Dendritic cell treated with granulocyte-macrophage colony-stimulating factor and Interleukin-4, amounts not matched to agents 40 ng/mL and 50 ng/mL, for 4 days (primary cell): ENCODE results near the gene ZZZ3.
"Not testable (repeated sequence)": the region's sequence is repeated elsewhere in the genome, so short reads cannot be mapped to it uniquely, and the experiment has no call there.

ENCODE experiments used
- H3K27ac Mint-ChIP-seq: one replicate; pipeline ENCODE4 v1.8.0; 2022; ENCODE audit warnings: mild to moderate bottlenecking, mixed read lengths
- H3K27me3 Mint-ChIP-seq: one replicate; pipeline ENCODE4 v1.8.0; 2022; ENCODE audit warnings: mild to moderate bottlenecking, mixed read lengths
- H3K36me3 Mint-ChIP-seq: one replicate; pipeline ENCODE4 v1.8.0; 2022; ENCODE audit warnings: low read depth, mixed read lengths
- H3K4me1 Mint-ChIP-seq: one replicate; pipeline ENCODE4 v1.8.0; 2022; ENCODE audit warnings: low read depth, mixed read lengths
- H3K4me3 Mint-ChIP-seq: one replicate; pipeline ENCODE4 v1.8.0; 2022; ENCODE audit warnings: mild to moderate bottlenecking, moderate library complexity, mixed read lengths
- H3K9me3 Mint-ChIP-seq: one replicate; pipeline ENCODE4 v1.8.0; 2022; ENCODE audit warnings: mixed read lengths
- intact Hi-C: fragments of 100-400 bp; cut with micrococcal nuclease; formaldehyde crosslinking; loops from one replicate; pipeline ENCODE4 v1.15.0; 2022

The ZZZ3 gene

DNA sequence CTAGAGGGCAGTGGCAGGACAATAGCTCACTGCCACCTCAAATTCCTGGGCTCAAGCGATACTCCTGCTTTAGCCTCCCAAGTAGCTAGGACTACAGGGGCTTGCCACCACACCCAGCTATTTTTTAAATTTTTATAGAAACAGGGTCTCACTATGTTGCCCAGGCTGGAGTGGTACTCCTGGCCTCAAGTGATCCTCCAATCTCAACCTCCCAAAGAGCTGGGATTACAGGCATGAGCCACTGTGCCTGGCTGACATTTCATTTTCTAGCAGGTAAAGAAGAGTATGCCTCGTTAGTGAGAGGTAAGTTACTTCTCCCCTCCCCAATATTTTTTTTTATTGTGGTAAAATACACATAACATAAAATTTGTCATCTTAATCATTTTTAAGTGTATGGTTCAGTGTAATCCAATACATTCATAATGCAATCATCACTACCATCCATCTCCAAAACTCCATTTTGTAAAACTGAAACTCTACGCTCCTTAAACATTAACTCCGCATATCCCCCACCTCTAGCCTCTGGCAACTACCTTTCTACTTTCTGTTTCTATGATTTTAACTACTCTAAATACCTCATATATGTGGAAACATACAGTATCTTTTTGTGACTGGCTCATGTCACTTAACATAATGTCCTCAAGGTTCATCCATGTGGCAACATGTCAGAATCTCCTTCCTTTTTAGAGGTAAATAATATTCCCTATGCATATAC, 22.4 kb downstream of the ZZZ3 start:
- Mint-ChIP-seq H3K4me3 (no peak overlapping the region), H3K27ac (no peak overlapping the region), H3K36me3 (peaks cover 10% of the 10 kb centered on the region), H3K27me3 (no peaks in the 10 kb centered on the region), H3K4me1 (peaks cover 10% of the 10 kb centered on the region), H3K9me3 (no peaks in the 10 kb centered on the region)
- intact Hi-C loops, result no loop called here

DNA sequence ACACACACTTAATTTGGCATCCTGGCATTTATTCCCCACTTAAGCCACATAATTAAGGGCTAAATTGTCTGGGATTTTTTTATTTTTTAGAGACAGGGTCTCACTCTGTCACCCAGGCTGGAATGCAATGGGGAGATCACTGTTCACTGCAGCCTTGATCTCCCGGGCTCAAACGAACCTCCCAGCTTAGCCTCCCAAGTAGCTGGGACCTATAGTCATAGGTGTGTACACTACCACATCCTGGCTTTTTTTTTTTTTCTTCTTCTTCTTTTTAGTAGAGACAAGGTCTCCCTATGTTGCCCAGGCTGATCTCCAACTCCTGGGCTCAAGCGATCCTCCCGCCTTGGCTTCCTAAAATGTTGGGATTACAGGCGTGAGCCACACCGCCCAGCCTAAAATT, 24.2 kb downstream of the ZZZ3 start:
- Mint-ChIP-seq H3K27me3 (no peaks in the 10 kb centered on the region), H3K27ac (no peak overlapping the region), H3K4me1 (peaks cover 3% of the 10 kb centered on the region), H3K36me3 (peaks cover 10% of the 10 kb centered on the region), H3K9me3 (no peaks in the 10 kb centered on the region), H3K4me3 (no peak overlapping the region)
- intact Hi-C loops, result no loop called here

DNA sequence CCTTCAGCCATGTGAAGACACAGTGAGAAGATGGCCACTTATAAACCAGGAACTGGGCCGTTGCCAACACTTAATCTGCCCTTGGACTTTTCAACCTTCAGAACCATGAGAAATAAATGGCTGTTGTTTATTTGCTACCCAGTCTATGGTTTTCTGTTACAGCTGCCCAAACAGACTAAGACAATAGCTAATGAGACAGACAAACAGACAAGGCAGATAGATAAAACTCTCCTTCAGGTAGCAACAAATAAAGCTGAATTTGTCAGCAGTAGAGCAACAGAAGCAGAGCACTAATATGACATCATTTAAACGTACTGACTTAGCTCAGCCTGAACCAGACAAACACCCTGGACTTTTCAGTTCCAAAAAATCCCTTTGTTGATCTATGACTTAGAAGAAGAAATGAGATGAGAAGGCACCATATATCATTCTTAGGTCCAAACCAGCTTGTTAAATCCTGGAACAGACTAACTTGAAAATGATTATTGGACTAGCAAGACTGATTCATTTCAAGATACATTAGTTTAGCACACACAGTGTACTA, 27.0 kb downstream of the ZZZ3 start:
- intact Hi-C loops, result no loop called here
- Mint-ChIP-seq H3K9me3 (peaks cover 10% of the 10 kb centered on the region), H3K36me3 (peaks cover 26% of the 10 kb centered on the region), H3K27me3 (no peaks in the 10 kb centered on the region), H3K27ac (no peak overlapping the region), H3K4me1 (peaks cover under 1% of the 10 kb centered on the region), H3K4me3 (no peak overlapping the region)

DNA sequence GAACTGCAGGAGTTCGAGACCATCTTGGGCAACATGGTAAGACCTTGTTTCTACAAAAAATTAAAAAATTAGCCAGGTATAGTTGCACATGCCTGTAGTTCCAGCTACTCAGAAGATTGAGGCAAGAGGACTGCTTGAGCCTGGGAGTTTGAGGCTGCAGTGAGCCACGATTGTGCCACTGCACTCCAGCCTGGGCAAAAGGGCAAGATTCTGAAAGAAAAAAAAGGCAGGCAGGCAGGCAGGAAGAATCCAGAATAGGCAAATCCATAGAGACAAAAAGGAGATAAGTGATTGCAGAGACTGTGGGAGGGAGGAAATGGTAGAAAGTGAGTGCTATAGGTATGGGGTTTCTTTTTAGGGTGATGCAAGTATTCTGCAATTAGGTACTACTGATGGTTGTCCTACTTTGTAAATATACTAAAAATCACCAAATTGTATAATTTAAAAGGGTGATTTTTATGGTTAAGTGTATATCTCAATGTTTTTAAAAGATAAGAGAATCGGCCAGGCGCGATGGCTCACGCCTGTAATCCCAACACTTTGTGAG, 29.4 kb downstream of the ZZZ3 start:
- Mint-ChIP-seq H3K36me3 (peaks cover 46% of the 10 kb centered on the region), H3K27me3 (no peaks in the 10 kb centered on the region), H3K4me3 (no peak overlapping the region), H3K4me1 (peaks cover 5% of the 10 kb centered on the region), H3K27ac (no peak overlapping the region), H3K9me3 (peaks cover 33% of the 10 kb centered on the region)
- intact Hi-C loops, result no loop called here

DNA sequence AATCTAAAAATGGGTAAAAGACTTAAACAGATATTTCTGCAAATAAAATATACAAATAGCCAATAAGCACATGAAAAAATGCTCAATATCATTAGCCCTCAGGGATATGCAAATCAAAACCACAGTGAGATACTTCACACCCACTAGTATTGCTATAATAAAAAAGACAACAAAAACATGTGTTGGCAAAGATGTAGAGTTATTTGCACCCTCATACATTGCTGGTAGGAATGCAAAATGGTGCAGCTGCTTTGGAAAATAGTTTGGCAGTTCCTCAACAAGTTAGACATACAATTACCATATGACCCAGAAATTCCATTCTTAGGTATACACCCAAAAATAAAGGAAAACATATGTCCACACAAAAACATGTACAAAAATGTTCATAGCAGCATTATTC, 30.2 kb downstream of the ZZZ3 start:
- no peaks in the 10 kb centered on the region for H3K27me3 Mint-ChIP-seq
- H3K4me1 Mint-ChIP-seq, result peaks cover 5% of the 10 kb centered on the region
- intact Hi-C loops, result no loop called here
- peaks cover 33% of the 10 kb centered on the region for H3K9me3 Mint-ChIP-seq
- peaks cover 48% of the 10 kb centered on the region for H3K36me3 Mint-ChIP-seq
- H3K27ac Mint-ChIP-seq, result no peak overlapping the region
- H3K4me3 Mint-ChIP-seq, result no peak overlapping the region

DNA sequence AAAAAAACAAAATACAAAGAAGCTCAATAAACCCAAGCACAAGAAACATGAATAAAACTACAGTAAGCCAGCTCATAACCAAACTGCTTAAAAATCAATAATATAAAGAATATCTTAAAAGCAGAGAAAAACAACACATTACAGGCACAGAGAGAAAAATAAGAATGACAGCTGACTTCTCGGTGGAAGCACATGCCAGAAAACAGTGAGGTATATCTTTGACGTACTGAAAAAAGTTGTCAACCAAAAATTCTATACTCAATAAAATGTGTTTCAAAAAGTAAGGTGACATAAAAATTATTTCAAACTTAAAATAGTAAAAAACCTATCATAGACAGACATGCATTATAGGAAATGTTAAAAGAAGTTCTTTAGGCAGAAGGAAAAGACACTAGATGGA, 33.3 kb downstream of the ZZZ3 start:
- Mint-ChIP-seq H3K4me1 (peaks cover 5% of the 10 kb centered on the region), H3K9me3 (peaks cover 33% of the 10 kb centered on the region), H3K27me3 (no peaks in the 10 kb centered on the region), H3K36me3 (peaks cover 74% of the 10 kb centered on the region), H3K27ac (no peak overlapping the region), H3K4me3 (no peak overlapping the region)
- intact Hi-C loops, result no loop called here

DNA sequence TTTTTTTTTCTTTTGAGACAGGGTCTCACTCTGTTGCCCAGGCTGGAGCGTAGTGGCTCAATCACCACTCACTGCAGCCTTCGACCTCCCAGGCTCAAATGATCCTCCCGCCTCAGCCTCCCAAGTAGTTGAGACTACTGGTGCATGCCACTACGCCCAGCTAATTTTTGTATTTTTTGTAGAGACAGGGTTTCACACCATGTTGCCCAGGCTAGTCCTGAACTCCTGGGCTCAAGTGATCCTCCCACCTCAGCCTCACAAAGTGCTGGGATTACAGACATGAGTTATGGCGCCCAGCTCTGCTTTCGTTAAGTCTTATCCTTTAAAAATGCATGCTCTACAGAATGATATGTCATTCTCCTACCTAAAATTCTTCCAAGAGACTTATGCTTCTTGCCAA, 36.2 kb downstream of the ZZZ3 start:
- H3K27ac Mint-ChIP-seq, H3K4me3 Mint-ChIP-seq, intact Hi-C loops, H3K27me3 Mint-ChIP-seq, H3K4me1 Mint-ChIP-seq: not testable (repeated sequence)
- H3K9me3 Mint-ChIP-seq, result peaks cover 30% of the 10 kb centered on the region
- H3K36me3 Mint-ChIP-seq, result peaks cover 55% of the 10 kb centered on the region

DNA sequence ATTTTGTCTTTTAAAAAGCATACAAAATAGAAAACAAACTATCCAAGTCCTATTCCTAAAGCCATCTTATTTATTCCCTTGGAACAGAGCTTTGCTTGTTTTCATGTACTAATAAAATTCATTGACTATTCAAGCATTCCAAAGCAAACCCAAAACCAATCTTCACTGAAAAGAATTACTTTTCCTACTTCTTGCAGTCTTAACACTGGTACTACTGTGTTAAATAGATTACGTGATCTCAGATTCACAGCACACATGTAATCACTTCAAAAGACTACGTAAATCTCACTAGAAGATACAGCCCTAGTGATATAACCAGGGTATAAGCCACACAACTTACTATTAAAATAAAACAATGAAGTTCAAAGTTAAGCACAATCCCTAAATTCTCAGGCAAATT, 39.0 kb downstream of the ZZZ3 start:
- H3K4me1 Mint-ChIP-seq, result peaks cover 6% of the 10 kb centered on the region
- H3K27me3 Mint-ChIP-seq, result no peaks in the 10 kb centered on the region
- peaks cover 4% of the 10 kb centered on the region for H3K9me3 Mint-ChIP-seq
- no peak overlapping the region for H3K4me3 Mint-ChIP-seq
- H3K27ac Mint-ChIP-seq, result no peak overlapping the region
- peaks cover 43% of the 10 kb centered on the region for H3K36me3 Mint-ChIP-seq
- intact Hi-C loops, result no loop called here

DNA sequence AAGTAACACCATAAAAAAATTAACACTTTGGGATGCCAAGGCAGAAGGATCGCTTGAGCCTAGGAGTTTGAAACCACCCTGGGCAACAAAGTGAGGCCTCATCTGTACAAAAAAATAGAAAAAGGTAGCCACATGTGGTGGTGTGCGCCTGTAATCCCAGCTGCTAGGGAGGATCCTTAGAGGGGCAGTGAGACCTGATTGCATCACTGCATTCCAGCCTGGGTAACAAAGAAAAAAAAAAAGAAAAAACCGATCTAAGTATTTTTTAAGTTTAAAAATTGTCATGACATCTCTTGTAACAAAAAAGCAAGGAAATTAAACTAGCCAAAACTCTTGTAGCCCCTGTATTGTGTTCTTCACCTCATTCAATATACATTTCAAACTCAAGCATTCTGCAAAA, 39.5 kb downstream of the ZZZ3 start:
- Mint-ChIP-seq H3K4me1 (peaks cover 6% of the 10 kb centered on the region), H3K4me3 (no peak overlapping the region), H3K27ac (no peak overlapping the region), H3K36me3 (peaks cover 37% of the 10 kb centered on the region), H3K27me3 (no peaks in the 10 kb centered on the region), H3K9me3 (no peaks in the 10 kb centered on the region)
- intact Hi-C loops, result no loop called here

DNA sequence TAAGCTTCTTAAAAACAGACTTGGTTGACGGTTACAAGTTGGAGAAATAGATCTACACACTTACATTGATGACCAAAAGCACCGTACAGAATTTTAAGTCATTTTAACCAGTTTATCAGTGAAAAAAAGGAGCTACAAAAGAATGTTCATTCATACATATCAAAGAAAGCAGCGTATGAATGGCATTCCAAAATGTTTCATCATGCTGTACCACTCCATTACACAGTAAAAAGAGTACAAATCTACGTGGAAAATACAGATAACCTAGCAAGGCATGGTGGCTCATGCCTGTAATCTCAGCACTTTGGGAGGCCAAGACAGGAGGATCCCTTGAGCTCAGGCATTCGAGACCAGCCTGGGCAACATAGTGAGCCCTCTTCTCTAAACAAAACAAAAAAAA, 40.3 kb downstream of the ZZZ3 start:
- no peaks in the 10 kb centered on the region for H3K27me3 Mint-ChIP-seq
- no peak overlapping the region for H3K27ac Mint-ChIP-seq
- intact Hi-C loops, result no loop called here
- no peaks in the 10 kb centered on the region for H3K9me3 Mint-ChIP-seq
- peaks cover 6% of the 10 kb centered on the region for H3K4me1 Mint-ChIP-seq
- no peak overlapping the region for H3K4me3 Mint-ChIP-seq
- peaks cover 36% of the 10 kb centered on the region for H3K36me3 Mint-ChIP-seq

DNA sequence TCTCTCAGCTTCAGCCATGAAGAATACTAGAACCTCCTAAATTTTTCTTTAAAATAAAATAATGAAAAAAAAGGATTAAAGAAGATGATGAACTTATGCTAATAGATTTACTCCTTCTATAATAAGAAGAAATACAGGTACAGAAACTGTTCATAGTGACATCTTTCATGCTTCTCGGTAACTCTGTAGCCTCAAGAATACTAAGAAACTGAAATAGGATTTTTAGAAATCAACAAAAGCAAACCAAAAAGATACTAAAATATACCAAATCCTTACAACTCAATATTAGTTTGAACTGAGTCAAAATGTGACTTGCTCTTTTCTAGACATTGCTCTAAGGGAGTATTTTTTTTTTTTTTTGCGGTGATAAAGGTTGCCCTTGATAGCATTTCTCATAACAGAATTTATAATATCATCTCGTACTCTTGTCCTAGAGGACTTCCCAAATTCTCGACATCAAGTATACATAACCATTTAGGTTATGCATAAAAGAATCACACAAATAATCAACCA, 42.8 kb downstream of the ZZZ3 start:
- Mint-ChIP-seq H3K4me3 (no peak overlapping the region), H3K27me3 (no peaks in the 10 kb centered on the region), H3K36me3 (peaks cover 17% of the 10 kb centered on the region), H3K27ac (no peak overlapping the region), H3K4me1 (peaks cover 6% of the 10 kb centered on the region), H3K9me3 (no peaks in the 10 kb centered on the region)
- intact Hi-C loops, result no loop called here

DNA sequence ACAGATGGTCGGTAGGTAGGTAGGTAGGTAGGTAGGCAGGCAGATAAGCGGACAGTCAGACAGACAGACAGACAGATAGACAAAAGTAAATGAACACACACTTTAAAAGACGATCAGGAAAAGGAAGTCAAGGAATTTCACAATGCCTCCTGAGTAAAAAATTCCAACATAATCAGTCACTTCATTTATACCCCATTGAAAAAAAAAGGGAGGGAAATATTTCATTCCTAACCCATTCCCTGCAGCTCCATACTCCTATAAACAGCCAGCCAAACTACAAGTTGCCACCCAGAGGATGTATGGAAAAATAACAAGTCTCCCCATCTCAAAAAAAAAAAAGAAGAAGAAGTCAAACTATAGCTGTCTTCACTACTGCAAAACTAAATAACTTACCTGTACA, 43.4 kb downstream of the ZZZ3 start:
- no peak overlapping the region for H3K27ac Mint-ChIP-seq
- no peak overlapping the region for H3K4me3 Mint-ChIP-seq
- peaks cover 21% of the 10 kb centered on the region for H3K36me3 Mint-ChIP-seq
- intact Hi-C loops, result no loop called here
- H3K27me3 Mint-ChIP-seq, result no peaks in the 10 kb centered on the region
- H3K4me1 Mint-ChIP-seq, result peaks cover 6% of the 10 kb centered on the region
- no peaks in the 10 kb centered on the region for H3K9me3 Mint-ChIP-seq

DNA sequence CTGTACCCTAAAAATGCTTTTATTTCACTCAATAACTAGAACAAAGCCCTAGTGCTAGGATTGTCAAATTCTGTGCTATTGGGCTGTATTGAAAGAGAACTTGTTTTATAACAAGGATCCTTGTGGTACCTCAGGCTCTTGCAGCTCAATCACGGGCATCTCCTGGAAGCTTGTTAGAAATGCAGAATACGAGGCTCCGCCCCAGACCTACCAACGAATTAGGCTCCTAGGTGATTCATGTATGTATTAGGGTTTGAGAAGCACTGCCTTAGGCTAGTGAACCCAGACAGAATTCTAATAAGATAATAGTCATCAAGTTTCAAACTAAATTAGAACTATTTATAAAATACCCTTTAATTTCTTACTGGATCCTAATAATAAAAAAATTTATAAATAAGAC, 45.6 kb downstream of the ZZZ3 start:
- Mint-ChIP-seq H3K4me1 (peaks cover 18% of the 10 kb centered on the region), H3K9me3 (no peaks in the 10 kb centered on the region), H3K36me3 (peaks cover 38% of the 10 kb centered on the region), H3K27ac (no peak overlapping the region), H3K27me3 (no peaks in the 10 kb centered on the region), H3K4me3 (no peak overlapping the region)
- intact Hi-C loops, result no loop called here
